ENCODE data around the gene CPVL. TPM values are rescaled to one million over a fixed set of nuclear protein-coding genes. Genes with fewer than 3 reads are reported as not detected.

CPVL gene
- total and polyA plus RNA-seq, 2 of the 8 experiments (the other 6 are each of a cell fraction or from before 2014, with no cell fraction given): 40.0 to 55.0 TPM

- TF ChIP-seq GABPA (IDR thresholded peaks at IDR 0.05; ENCODE audit: borderline replicate concordance, insufficient read depth, low read length): no peak
- peak; percentile 48 for TF ChIP-seq RNF2 (IDR thresholded peaks at IDR 0.05; ENCODE audit: borderline replicate concordance, low read depth, low read length, missing control alignments, poor library complexity, severe bottlenecking)
- TF ChIP-seq BRCA1 (IDR thresholded peaks at IDR 0.05; ENCODE audit: low read depth, low read length): no peak
- no peak for TF ChIP-seq MAFK (IDR thresholded peaks at IDR 0.05; ENCODE audit: low read depth, low read length)
- TF ChIP-seq ATF2 (IDR thresholded peaks at IDR 0.05; ENCODE audit: low read length): no peak
- TF ChIP-seq RAD21 (IDR thresholded peaks at IDR 0.05 in 1 of 2, conservative IDR thresholded peaks at IDR 0.05 in 1 of 2; ENCODE audit: low read depth in 2 of 2, low read length in 2 of 2): no peak
- no peak for TF ChIP-seq KDM1A (IDR thresholded peaks at IDR 0.05; ENCODE audit: borderline replicate concordance, low read length)
- no peak for TF ChIP-seq CHD7 (IDR thresholded peaks at IDR 0.05; ENCODE audit: insufficient replicate concordance, low read length)
Measured at GRCh38 chr7:29146057-29146706, at the start of gene CPVL (continued).

Measured in H1 (cell line).